Naive thymus-derived CD4-positive, alpha-beta T cell (primary cell): Measurements from ENCODE around the gene LRCOL1. TPM values are rescaled to one million over a fixed set of nuclear protein-coding genes. Genes with fewer than 3 reads are reported as not detected.

Experiments
- ATAC-seq: fragments of 150-1000 bp; cut with Tn5 transposase; 2 replicates; pipeline ENCODE4 v1.10.0; 2021; ENCODE audit warnings: mild to moderate bottlenecking, moderate library complexity
- CTCF ChIA-PET: fragments of 350-600 bp; sonication (Branson Sonifier 250); formaldehyde crosslinking; loops from one replicate; lab custom pipeline; 2021; ENCODE audit warnings: antibody characterized with exemption; lab: Charles Lee
- POLR2A ChIA-PET: fragments of 350-600 bp; sonication (Branson Sonifier 250); formaldehyde crosslinking; loops from one replicate; lab custom pipeline; 2021; ENCODE audit warnings: antibody characterized with exemption, inconsistent platforms; lab: Charles Lee
- DNase-seq, 9 donors: peaks; one replicate each; pipeline versions ENCODE4 v3.0.0 to v3.0.0-alpha.2; 2020 to 2022; ENCODE audit warnings: mixed read lengths in 1 of 9
- H3K27ac ChIP-seq: one replicate; pipeline ENCODE4 v1.7.0; 2013; ENCODE audit warnings: mild to moderate bottlenecking, low read depth, low read length, moderate library complexity
- H3K27me3 ChIP-seq, 2 donors: one replicate each; pipeline ENCODE4 v1.7.0; 2013; ENCODE audit warnings: low read length in 2 of 2, mild to moderate bottlenecking in 2 of 2, moderate library complexity in 2 of 2; ENCODE audit not compliant: control insufficient read depth in 2 of 2, insufficient read depth in 2 of 2
- H3K36me3 ChIP-seq, 3 experiments: 1 replicate in 2 of 3; 2 replicates in 1 of 3; pipeline ENCODE4 v1.7.0; 2013; ENCODE audit warnings: low read length in 3 of 3, mild to moderate bottlenecking in 3 of 3, moderate library complexity in 1 of 3; ENCODE audit not compliant: insufficient read depth in 3 of 3, control insufficient read depth in 2 of 3
- H3K4me1 ChIP-seq, 2 donors: one replicate each; pipeline ENCODE4 v1.7.0; 2013; ENCODE audit warnings: low read length in 2 of 2, mild to moderate bottlenecking in 2 of 2, moderate library complexity in 1 of 2; ENCODE audit not compliant: control insufficient read depth in 2 of 2, insufficient read depth in 2 of 2
- H3K4me3 ChIP-seq: 2 replicates; pipeline ENCODE4 v1.7.0; 2013; ENCODE audit warnings: mild to moderate bottlenecking, low read length
- H3K9me3 ChIP-seq, 3 experiments: 1 replicate in 2 of 3; 2 replicates in 1 of 3; pipeline ENCODE4 v1.7.0; 2013; ENCODE audit warnings: low read length in 3 of 3; ENCODE audit not compliant: control insufficient read depth in 2 of 3
- H3K27ac Mint-ChIP-seq, 9 donors: one replicate each; pipeline ENCODE4 v1.8.0; 2020 to 2022; ENCODE audit warnings: mixed read lengths in 9 of 9, mild to moderate bottlenecking in 8 of 9, moderate library complexity in 5 of 9, inconsistent platforms in 2 of 9
- H3K27me3 Mint-ChIP-seq, 5 donors: one replicate each; pipeline ENCODE4 v1.8.0; 2021 to 2022; ENCODE audit warnings: mixed read lengths in 5 of 5, mild to moderate bottlenecking in 1 of 5
- H3K36me3 Mint-ChIP-seq, 5 donors: one replicate each; pipeline ENCODE4 v1.8.0; 2020 to 2022; ENCODE audit warnings: mixed read lengths in 5 of 5, mild to moderate bottlenecking in 3 of 5, inconsistent platforms in 1 of 5
- H3K4me1 Mint-ChIP-seq, 7 donors: one replicate each; pipeline ENCODE4 v1.8.0; 2020 to 2022; ENCODE audit warnings: mixed read lengths in 7 of 7, mild to moderate bottlenecking in 3 of 7, inconsistent platforms in 1 of 7
- H3K4me3 Mint-ChIP-seq, 10 donors: one replicate each; pipeline ENCODE4 v1.8.0; 2020 to 2022; ENCODE audit warnings: mild to moderate bottlenecking in 10 of 10, mixed read lengths in 10 of 10, moderate library complexity in 6 of 10, inconsistent platforms in 2 of 10
- H3K9me3 Mint-ChIP-seq, 11 donors: one replicate each; pipeline ENCODE4 v1.8.0; 2020 to 2022; ENCODE audit warnings: mixed read lengths in 11 of 11, mild to moderate bottlenecking in 4 of 11, inconsistent platforms in 1 of 11, moderate library complexity in 1 of 11
- intact Hi-C, 2 donors: fragments of 100-400 bp; cut with micrococcal nuclease; formaldehyde crosslinking; loops; one replicate each; pipeline ENCODE4 v1.15.1; 2023
- polyA plus RNA-seq, 2 donors: library from polyadenylated mRNA; unstranded; fragments of 300-500 nt; fragmentation: Illumina TruSeq; gene quantifications; one replicate each; pipeline ENCODE4 v1.2.3, GENCODE V29; 2021
- total RNA-seq, 6 experiments: library from RNA in 5 of 6; stranded (reverse) in 5 of 6; gene quantifications; 1 replicate in 5 of 6; 2 replicates in 1 of 6; pipeline ENCODE4 v1.2.3 and lab custom pipeline; 2021 to 2026

Gene LRCOL1
- total and polyA plus RNA-seq, 7 experiments from 2014 or later: not detected

DNA sequence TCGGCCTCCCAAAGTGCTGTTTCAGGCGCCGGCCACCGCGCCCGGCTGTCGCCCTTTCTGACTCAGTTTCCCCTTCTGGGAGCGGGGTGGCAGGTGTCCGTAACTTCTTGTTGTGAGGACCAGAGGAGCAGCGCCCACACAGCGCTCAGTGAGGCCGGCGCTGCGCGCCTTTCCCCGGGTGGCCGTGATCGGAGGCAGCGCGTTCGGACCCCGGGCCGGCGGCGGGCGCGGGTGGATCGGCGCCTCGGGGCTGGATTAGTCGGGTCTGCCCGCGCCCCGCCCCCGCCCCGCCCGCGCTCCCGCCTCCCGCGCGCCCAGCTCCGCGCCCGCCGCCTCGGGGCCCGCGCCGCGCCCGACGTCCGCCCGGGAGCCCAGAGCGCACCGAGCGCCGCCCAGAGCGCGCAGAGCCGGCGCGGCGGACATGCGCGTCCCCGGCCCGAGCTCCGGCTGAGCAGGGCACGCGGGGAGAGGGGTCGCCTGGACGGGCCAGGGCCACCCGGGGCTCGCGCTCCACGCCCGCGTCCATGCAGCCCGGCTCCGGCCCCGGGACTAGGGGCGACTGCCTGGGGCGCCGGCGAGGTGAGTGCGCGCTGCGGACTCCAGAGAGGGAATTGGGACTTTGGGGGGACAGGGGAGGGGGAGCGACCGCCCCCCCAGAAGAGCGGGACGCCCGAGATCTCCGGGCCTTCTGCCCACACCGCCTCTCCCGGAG lies 50.6 kb downstream of the LRCOL1 start:
- DNase-seq: peak in 6 of 9 donors; percentile 23 to 63 (median 28)
- Mint-ChIP-seq H3K27me3 (peaks cover 0 to 15% (median 8%) of the 10 kb centered on the region in 5 donors), H3K4me3 (peak overlapping the region in 9 of 10 donors; percentile 53 to 80 (median 71)), H3K4me1 (peaks cover 0 to 21% (median 18%) of the 10 kb centered on the region in 7 donors), H3K36me3 (peaks cover 0 to 10% (median 5%) of the 10 kb centered on the region in 5 donors), H3K27ac (no peak overlapping the region), H3K9me3 (peaks cover 0 to 1% (median 0%) of the 10 kb centered on the region in 11 donors)
- H3K27me3 ChIP-seq: no peaks in the 10 kb centered on the region
- H3K4me1 ChIP-seq: peaks cover 7 to 25% of the 10 kb centered on the region in 2 donors
- intact Hi-C loops: loop anchor here (1.0 to 2.0 kb wide), 3 partner anchors 71 to 405 kb away; no protein-coding TSS in a partner anchor
- CTCF ChIA-PET: interaction anchor here (0.8 to 1.3 kb wide), 2 partner anchors 14 to 144 kb away, joined by 3 read pairs; no protein-coding TSS in a partner anchor
- H3K9me3 ChIP-seq: no peaks in the 10 kb centered on the region
- POLR2A ChIA-PET: no interaction called here
- H3K4me3 ChIP-seq: peak overlapping the region; percentile 35
- H3K36me3 ChIP-seq: no peaks in the 10 kb centered on the region
- peak; percentile 69 for ATAC-seq
- H3K27ac ChIP-seq: no peak overlapping the region

DNA sequence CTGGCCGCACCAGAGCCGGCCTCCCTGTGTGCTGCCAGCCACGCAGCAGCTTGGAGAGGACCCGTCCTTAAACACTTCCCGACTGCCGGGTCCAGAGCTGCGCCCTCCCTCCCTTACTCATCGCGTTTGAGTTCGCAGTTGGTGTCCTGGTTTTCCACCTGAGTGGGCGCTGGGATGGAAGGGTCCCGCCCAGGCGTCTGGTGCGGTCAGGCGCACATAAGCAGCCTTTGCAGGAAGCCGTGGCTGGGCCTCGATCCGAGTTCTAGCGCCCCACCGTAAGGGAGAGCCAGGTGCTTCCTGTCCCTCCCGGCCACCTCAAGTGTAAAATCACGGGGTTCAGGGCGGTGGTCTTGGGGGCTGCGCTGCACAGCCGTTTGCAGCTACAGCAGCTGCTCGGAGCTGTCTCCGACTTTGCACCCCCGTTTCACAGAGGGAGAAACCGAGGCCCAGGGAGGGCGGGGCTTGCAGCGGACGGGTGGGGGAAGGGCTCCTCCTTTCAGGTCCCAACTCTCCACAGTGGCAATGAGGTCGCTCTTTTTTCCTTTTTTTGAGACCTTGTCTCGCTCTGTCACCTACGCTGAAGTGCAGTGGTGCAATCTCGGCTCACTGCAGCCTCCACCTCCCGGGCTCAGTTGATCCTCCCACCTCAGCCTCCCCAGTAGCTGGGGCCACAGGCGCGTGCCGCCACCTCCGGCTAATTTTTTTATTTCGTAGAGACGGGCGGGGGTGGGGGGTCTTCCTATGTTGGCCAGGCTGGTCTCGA lies 51.3 kb downstream of the LRCOL1 start:
- ATAC-seq: no peak

DNA sequence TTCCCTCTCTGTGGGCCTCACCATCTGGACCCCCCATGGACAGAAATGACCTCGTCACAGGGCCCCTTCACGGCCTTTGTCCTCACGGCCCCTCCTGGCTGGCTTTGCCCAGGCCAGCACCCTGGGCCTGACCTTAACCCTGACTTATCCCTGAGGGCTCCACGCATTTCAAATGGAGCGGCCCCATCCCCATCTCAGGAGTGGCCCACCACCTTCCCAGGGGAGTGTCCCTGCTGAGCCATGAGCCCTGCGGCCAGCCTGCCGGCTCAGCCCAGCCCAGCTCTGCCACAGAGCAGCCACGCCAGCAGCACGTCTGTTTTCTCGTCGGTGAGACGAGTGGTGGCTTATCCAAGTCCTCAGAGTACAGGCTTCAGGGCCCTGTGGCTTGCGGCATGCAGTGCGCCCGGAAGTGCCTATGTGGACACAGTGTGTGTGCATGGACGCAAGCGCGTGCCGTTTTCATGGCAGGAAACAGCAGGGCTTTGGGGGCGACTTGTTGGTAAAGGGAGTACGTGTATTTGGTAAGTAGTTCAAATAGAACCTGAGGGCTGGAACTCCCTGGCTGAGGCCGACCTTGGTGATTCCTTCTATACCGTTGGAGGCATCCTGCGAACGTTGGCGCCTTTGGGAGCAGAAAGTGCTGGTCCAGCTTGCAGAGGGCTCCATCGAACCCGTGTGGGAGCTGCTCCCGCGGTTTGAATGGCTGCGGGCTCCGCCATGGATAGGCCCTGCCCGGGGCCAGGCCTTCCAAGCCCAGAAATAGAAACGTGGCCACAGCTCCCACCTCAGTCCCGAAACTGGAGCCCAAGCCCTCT lies 52.1 kb downstream of the LRCOL1 start:
- H3K36me3 ChIP-seq: peaks cover 0 to 10% (median 0%) of the 10 kb centered on the region in 3 experiments
- H3K27ac ChIP-seq: no peak overlapping the region
- ATAC-seq (no peak), DNase-seq (peak in 1 of 9 donors; percentile 16)
- Mint-ChIP-seq H3K4me3 (peak overlapping the region; percentile 51 to 80 (median 68)), H3K27ac (no peak overlapping the region), H3K27me3 (peaks cover 0 to 15% (median 8%) of the 10 kb centered on the region in 5 donors), H3K4me1 (peaks cover 0 to 19% (median 18%) of the 10 kb centered on the region in 7 donors), H3K36me3 (peaks cover 0 to 15% (median 5%) of the 10 kb centered on the region in 5 donors), H3K9me3 (peaks cover 0 to 1% (median 0%) of the 10 kb centered on the region in 11 donors)
- intact Hi-C loops: no loop called here
- CTCF ChIA-PET: interaction anchor here (1.3 kb wide), 1 partner anchor 143 kb away, joined by 3 read pairs; no protein-coding TSS in a partner anchor
- POLR2A ChIA-PET: no interaction called here
- H3K27me3 ChIP-seq: no peaks in the 10 kb centered on the region
- peaks cover 7 to 25% of the 10 kb centered on the region in 2 donors for H3K4me1 ChIP-seq
- H3K9me3 ChIP-seq: no peaks in the 10 kb centered on the region
- no peak overlapping the region for H3K4me3 ChIP-seq

More for the DNA sequence above, 51.3 kb downstream of the LRCOL1 start:
- peak overlapping the region; percentile 35 for H3K4me3 ChIP-seq
- ChIA-PET CTCF (interaction anchor here (0.8 to 1.3 kb wide), 2 partner anchors 14 to 143 kb away, joined by 3 read pairs; no protein-coding TSS in a partner anchor), POLR2A (no interaction called here)
- Mint-ChIP-seq H3K27me3 (peaks cover 0 to 15% (median 8%) of the 10 kb centered on the region in 5 donors), H3K27ac (peak overlapping the region in 3 of 9 donors; percentile 2 to 53 (median 38)), H3K4me3 (peak overlapping the region; percentile 60 to 80 (median 71)), H3K9me3 (peaks cover 0 to 1% (median 0%) of the 10 kb centered on the region in 11 donors), H3K4me1 (peaks cover 0 to 22% (median 18%) of the 10 kb centered on the region in 7 donors), H3K36me3 (peaks cover 0 to 13% (median 5%) of the 10 kb centered on the region in 5 donors)
- intact Hi-C loops: no loop called here
- H3K27ac ChIP-seq: no peak overlapping the region
- H3K4me1 ChIP-seq: peaks cover 7 to 25% of the 10 kb centered on the region in 2 donors
- no peak for DNase-seq
- H3K9me3 ChIP-seq: no peaks in the 10 kb centered on the region
- no peaks in the 10 kb centered on the region for H3K27me3 ChIP-seq
- H3K36me3 ChIP-seq: peaks cover 0 to 2% (median 0%) of the 10 kb centered on the region in 3 experiments

DNA sequence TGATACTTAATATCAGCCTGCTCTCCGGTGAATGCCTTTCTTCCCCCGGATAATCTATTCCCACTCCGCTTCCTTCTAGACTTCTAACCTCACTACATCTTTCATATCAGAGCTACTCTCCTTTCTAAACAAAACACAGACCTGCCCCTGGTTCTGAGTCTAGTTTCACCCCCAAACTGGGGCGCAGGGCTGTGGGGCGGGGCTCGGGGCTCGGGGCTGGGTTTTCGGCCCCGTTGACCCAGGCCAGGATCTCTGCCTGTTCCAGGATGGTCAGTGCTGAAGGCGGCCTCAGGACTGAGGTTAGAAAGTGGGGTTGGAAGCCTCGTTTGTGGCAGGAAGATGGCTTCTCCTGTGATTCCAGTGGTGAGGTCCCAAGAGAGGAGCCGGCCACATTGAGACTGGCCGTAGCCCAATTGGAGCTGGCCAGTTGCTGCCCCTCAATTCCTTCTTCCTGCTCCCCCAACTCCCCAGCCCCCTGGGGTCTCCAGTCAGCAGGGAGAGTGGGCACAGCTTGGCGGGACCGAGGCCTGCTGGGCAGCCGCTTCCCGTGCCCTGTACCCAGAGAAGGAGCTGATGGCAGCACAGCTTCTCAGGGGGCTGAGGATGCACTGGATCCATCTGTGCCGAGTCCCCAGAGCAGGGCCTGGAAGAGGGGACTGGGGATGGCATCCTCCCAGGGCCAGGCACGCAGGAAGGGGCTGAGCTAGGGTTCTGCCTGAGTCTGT lies 52.9 kb downstream of the LRCOL1 start:
- no peak overlapping the region for H3K27ac Mint-ChIP-seq

DNA sequence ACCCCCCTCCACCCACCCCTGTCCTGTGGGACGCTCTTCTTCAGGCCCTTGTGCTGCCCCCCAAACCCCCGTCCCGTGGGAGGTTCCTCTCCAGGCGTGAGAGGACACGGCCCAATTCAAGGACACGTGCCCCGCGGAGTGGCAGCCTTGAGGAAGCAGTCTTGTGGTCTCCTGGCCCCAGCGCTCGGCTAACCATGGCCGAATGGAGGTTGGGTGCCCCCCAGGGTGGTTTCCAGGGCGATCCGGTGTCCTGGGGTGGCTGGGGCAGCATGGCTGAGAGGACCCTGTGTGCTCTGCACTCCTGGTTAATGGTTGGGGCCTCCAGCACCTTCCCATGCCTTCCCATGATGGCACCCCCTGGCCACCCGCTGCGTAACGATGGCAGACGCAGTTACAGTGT lies 53.6 kb downstream of the LRCOL1 start:
- Mint-ChIP-seq H3K4me1 (peaks cover 0 to 19% (median 18%) of the 10 kb centered on the region in 7 donors), H3K4me3 (no peak overlapping the region), H3K27me3 (peaks cover 0 to 15% (median 8%) of the 10 kb centered on the region in 5 donors), H3K36me3 (peaks cover 0 to 19% (median 5%) of the 10 kb centered on the region in 5 donors), H3K9me3 (no peaks in the 10 kb centered on the region), H3K27ac (no peak overlapping the region)
- no peak overlapping the region for H3K27ac ChIP-seq
- CTCF ChIA-PET: no interaction called here
- H3K4me3 ChIP-seq: no peak overlapping the region
- peaks cover 7 to 25% of the 10 kb centered on the region in 2 donors for H3K4me1 ChIP-seq
- POLR2A ChIA-PET: no interaction called here
- peaks cover 0 to 22% (median 0%) of the 10 kb centered on the region in 3 experiments for H3K36me3 ChIP-seq
- H3K9me3 ChIP-seq: no peaks in the 10 kb centered on the region
- intact Hi-C loops: no loop called here
- ATAC-seq (no peak), DNase-seq (no peak)
- H3K27me3 ChIP-seq: no peaks in the 10 kb centered on the region

More for the DNA sequence above, 52.9 kb downstream of the LRCOL1 start:
- H3K36me3 ChIP-seq: peaks cover 0 to 16% (median 0%) of the 10 kb centered on the region in 3 experiments
- ChIA-PET POLR2A (no interaction called here), CTCF (no interaction called here)
- H3K4me1 ChIP-seq: peaks cover 7 to 25% of the 10 kb centered on the region in 2 donors
- H3K4me3 ChIP-seq: no peak overlapping the region
- Mint-ChIP-seq H3K4me1 (peaks cover 0 to 19% (median 18%) of the 10 kb centered on the region in 7 donors), H3K9me3 (no peaks in the 10 kb centered on the region), H3K36me3 (peaks cover 0 to 15% (median 5%) of the 10 kb centered on the region in 5 donors), H3K4me3 (peak overlapping the region in 1 of 10 donors; percentile 80), H3K27me3 (peaks cover 0 to 15% (median 8%) of the 10 kb centered on the region in 5 donors)
- no peak overlapping the region for H3K27ac ChIP-seq
- DNase-seq: no peak
- intact Hi-C loops: no loop called here
- no peak for ATAC-seq
- no peaks in the 10 kb centered on the region for H3K9me3 ChIP-seq
- H3K27me3 ChIP-seq: no peaks in the 10 kb centered on the region
